ENCODE data around the gene SIRT2. TPM values are rescaled to one million over a fixed set of nuclear protein-coding genes. Genes with fewer than 3 reads are reported as not detected.

SIRT2 gene
- polyA plus RNA-seq, 1 donor from 2014 or later = 102 TPM

GRCh38 chr19:38911388-38912001 lies 12.1 kb upstream of the SIRT2 start:
- TF ChIP-seq RAD21 (conservative IDR thresholded peaks at IDR 0.05) (no peak), SMC3 (conservative IDR thresholded peaks at IDR 0.05; ENCODE audit: poor library complexity) (no peak)
- H3K4me2 ChIP-seq (ENCODE audit: low read length) = no peak overlapping the region
- H3K27ac ChIP-seq (ENCODE audit: low read length) = no peak overlapping the region
- H3K9me3 ChIP-seq (ENCODE audit: low read length) = no peaks in the 10 kb centered on the region
- H3K36me3 ChIP-seq (ENCODE audit: insufficient read depth, low read length) = no peaks in the 10 kb centered on the region
- no peak overlapping the region for H3K4me3 ChIP-seq (ENCODE audit: low read length)
- H3F3A ChIP-seq (ENCODE audit: insufficient read depth, low read length, poor library complexity, severe bottlenecking) = no peaks in the 10 kb centered on the region
- H2AFZ ChIP-seq (ENCODE audit: low read depth, low read length) = no peak overlapping the region
- no peaks in the 10 kb centered on the region for H3K27me3 ChIP-seq (ENCODE audit: insufficient read depth, low read depth, low read length)
- no peaks in the 10 kb centered on the region for H3K9me2 ChIP-seq (ENCODE audit: insufficient read depth, low read length)
- no peaks in the 10 kb centered on the region for H4K20me1 ChIP-seq (ENCODE audit: insufficient read depth)
- H3K9ac ChIP-seq (ENCODE audit: low read length) = no peak overlapping the region
- H3K79me2 ChIP-seq (replicated peaks; ENCODE audit: insufficient read depth, low read length) = no peaks in the 10 kb centered on the region

GRCh38 chr19:38910488-38910887 lies 11.1 kb upstream of the SIRT2 start:
- H3K4me2 ChIP-seq (ENCODE audit: low read length) = no peak overlapping the region
- H3K27me3 ChIP-seq (ENCODE audit: insufficient read depth, low read depth, low read length) = no peaks in the 10 kb centered on the region
- no peak overlapping the region for H2AFZ ChIP-seq (ENCODE audit: low read depth, low read length)
- no peaks in the 10 kb centered on the region for H4K20me1 ChIP-seq (ENCODE audit: insufficient read depth)
- H3F3A ChIP-seq (ENCODE audit: insufficient read depth, low read length, poor library complexity, severe bottlenecking) = no peaks in the 10 kb centered on the region
- H3K9ac ChIP-seq (ENCODE audit: low read length) = no peak overlapping the region
- H3K4me3 ChIP-seq (ENCODE audit: low read length) = no peak overlapping the region
- no peaks in the 10 kb centered on the region for H3K9me2 ChIP-seq (ENCODE audit: insufficient read depth, low read length)
- no peaks in the 10 kb centered on the region for H3K36me3 ChIP-seq (ENCODE audit: insufficient read depth, low read length)
- TF ChIP-seq CTCF (IDR thresholded peaks at IDR 0.05; ENCODE audit: poor library complexity, severe bottlenecking) (no peak), TAF1 (IDR thresholded peaks at IDR 0.05; ENCODE audit: low read depth) (no peak), EP300 (conservative IDR thresholded peaks at IDR 0.05; ENCODE audit: poor library complexity, severe bottlenecking) (no peak)
- H3K79me2 ChIP-seq (replicated peaks; ENCODE audit: insufficient read depth, low read length) = no peaks in the 10 kb centered on the region
- H3K9me3 ChIP-seq (ENCODE audit: low read length) = no peaks in the 10 kb centered on the region
- no peak overlapping the region for H3K27ac ChIP-seq (ENCODE audit: low read length)

DNA sequence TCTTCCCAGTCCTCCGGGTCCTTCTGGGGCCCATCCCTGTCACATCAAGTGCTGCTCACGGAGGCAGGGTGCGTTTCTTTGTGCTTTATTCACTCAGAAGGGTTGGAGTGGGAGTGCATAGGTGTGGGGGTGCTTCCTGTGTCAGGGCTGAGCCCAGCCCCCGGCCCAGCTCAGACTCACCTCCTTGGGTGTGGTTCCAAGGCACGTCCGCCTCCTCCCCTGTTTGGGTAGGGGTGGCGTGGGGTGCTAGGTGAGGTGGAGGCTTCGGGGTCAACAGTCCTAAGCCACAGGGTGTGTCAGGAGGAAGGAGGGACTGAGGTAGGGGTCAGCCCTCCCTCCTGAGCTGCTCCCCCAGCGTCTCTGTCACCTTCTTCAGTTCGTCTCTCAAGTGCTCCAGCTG lies 9.5 kb upstream of the SIRT2 start:
- no peak overlapping the region for H3K9ac ChIP-seq (ENCODE audit: low read length)
- no peak overlapping the region for H3K4me2 ChIP-seq (ENCODE audit: low read length)
- TF ChIP-seq EP300 (conservative IDR thresholded peaks at IDR 0.05; ENCODE audit: poor library complexity, severe bottlenecking) = no peak
- TF ChIP-seq CTCF (IDR thresholded peaks at IDR 0.05; ENCODE audit: poor library complexity, severe bottlenecking) = no peak
- no peak for TF ChIP-seq SMC3 (conservative IDR thresholded peaks at IDR 0.05; ENCODE audit: poor library complexity)
- TF ChIP-seq TAF1 (IDR thresholded peaks at IDR 0.05; ENCODE audit: low read depth) = no peak
- TF ChIP-seq REST (IDR thresholded peaks at IDR 0.05; ENCODE audit: borderline replicate concordance) = no peak
- TF ChIP-seq RAD21 (conservative IDR thresholded peaks at IDR 0.05) = no peak
- no peak for TF ChIP-seq POLR2AphosphoS5 (IDR thresholded peaks at IDR 0.05)
- TF ChIP-seq MXI1 (conservative IDR thresholded peaks at IDR 0.05; ENCODE audit: poor library complexity, severe bottlenecking) = no peak
- TF ChIP-seq EZH2 (IDR thresholded peaks at IDR 0.05; ENCODE audit: borderline replicate concordance, insufficient read depth, low read length, poor library complexity, severe bottlenecking) = no peak

More for the DNA sequence above, 9.5 kb upstream of the SIRT2 start:
- no peak overlapping the region for H3K4me3 ChIP-seq (ENCODE audit: low read length)
- H3K27me3 ChIP-seq (ENCODE audit: insufficient read depth, low read depth, low read length) = no peaks in the 10 kb centered on the region
- H3K79me2 ChIP-seq (replicated peaks; ENCODE audit: insufficient read depth, low read length) = no peaks in the 10 kb centered on the region
- no peaks in the 10 kb centered on the region for H3K9me2 ChIP-seq (ENCODE audit: insufficient read depth, low read length)
- H3K27ac ChIP-seq (ENCODE audit: low read length) = no peak overlapping the region
- no peak overlapping the region for H2AFZ ChIP-seq (ENCODE audit: low read depth, low read length)
- H4K20me1 ChIP-seq (ENCODE audit: insufficient read depth) = no peaks in the 10 kb centered on the region
- no peaks in the 10 kb centered on the region for H3K9me3 ChIP-seq (ENCODE audit: low read length)
- no peaks in the 10 kb centered on the region for H3K36me3 ChIP-seq (ENCODE audit: insufficient read depth, low read length)
- H3F3A ChIP-seq (ENCODE audit: insufficient read depth, low read length, poor library complexity, severe bottlenecking) = no peaks in the 10 kb centered on the region
